GM19328 (cell line): ENCODE results near the gene UGT2B7.
"Not testable (repeated sequence)": the region's sequence is repeated elsewhere in the genome, so short reads cannot be mapped to it uniquely, and the experiment has no call there.

ENCODE experiments used
- ATAC-seq: cut with Tn5 transposase; IDR thresholded peaks from one replicate; pipeline ENCODE4 v1.9.1; 2021; ENCODE audit warnings: mild to moderate bottlenecking, moderate library complexity; ENCODE audit not compliant: unreplicated experiment

UGT2B7 gene

GRCh38 chr4:69096111-69096656 lies at the start of gene UGT2B7:
Gene UGT2B7 (plus strand): TSS chr4:69096474. CDS start chr4:69096521, 47 bp downstream.
- no peak for ATAC-seq

- no peak for ATAC-seq
Observed at GRCh38 chr4:69049860-69050259, 46.4 kb upstream of the UGT2B7 start.

GRCh38 chr4:69050853-69051575 lies 45.3 kb upstream of the UGT2B7 start:
- ATAC-seq = not testable (repeated sequence)

- no peak for ATAC-seq
Observed at GRCh38 chr4:69051576-69051943, 44.7 kb upstream of the UGT2B7 start.

GRCh38 chr4:69053309-69053885 lies 42.9 kb upstream of the UGT2B7 start:
- ATAC-seq = not testable (repeated sequence)

- not testable (repeated sequence) for ATAC-seq
Observed at GRCh38 chr4:69054033-69054432, 42.2 kb upstream of the UGT2B7 start.

- no peak for ATAC-seq
Observed at GRCh38 chr4:69054578-69055200, 41.6 kb upstream of the UGT2B7 start.

GRCh38 chr4:69056150-69056549 lies 40.1 kb upstream of the UGT2B7 start:
- no peak for ATAC-seq

- ATAC-seq = no peak
Observed at GRCh38 chr4:69056921-69057550, 39.2 kb upstream of the UGT2B7 start.

GRCh38 chr4:69057620-69058409 lies 38.5 kb upstream of the UGT2B7 start:
- ATAC-seq = no peak

- no peak for ATAC-seq
Observed at GRCh38 chr4:69058410-69059059, 37.7 kb upstream of the UGT2B7 start.

- no peak for ATAC-seq
Observed at GRCh38 chr4:69060651-69061308, 35.5 kb upstream of the UGT2B7 start.

GRCh38 chr4:69064391-69064790 lies 31.9 kb upstream of the UGT2B7 start:
- ATAC-seq = no peak

GRCh38 chr4:69066945-69067344 lies 29.3 kb upstream of the UGT2B7 start:
- ATAC-seq = no peak

- no peak for ATAC-seq
Observed at GRCh38 chr4:69069085-69069484, 27.2 kb upstream of the UGT2B7 start.

- ATAC-seq = no peak
Observed at GRCh38 chr4:69070590-69070989, 25.7 kb upstream of the UGT2B7 start.

GRCh38 chr4:69071286-69071685 lies 25.0 kb upstream of the UGT2B7 start:
- no peak for ATAC-seq

- ATAC-seq = no peak
Observed at GRCh38 chr4:69073375-69073774, 22.9 kb upstream of the UGT2B7 start.

GRCh38 chr4:69075061-69075792 lies 21.0 kb upstream of the UGT2B7 start:
- ATAC-seq = no peak
